ENCODE results near the gene OR10W1.

Gene OR10W1

GRCh38 chr11:58268142-58268541 is at the start of gene OR10W1:
OR10W1 (minus strand) TSS chr11:58268260; CDS start chr11:58267858, 402 bp downstream.
- DNase-seq, result no peak

GRCh38 chr11:58316142-58316541 is 48.1 kb upstream of the OR10W1 start:
- DNase-seq, result no peak

GRCh38 chr11:58301576-58301975 is 33.5 kb upstream of the OR10W1 start:
- no peak for DNase-seq

- DNase-seq, result no peak
Observed at GRCh38 chr11:58292017-58292416, 24.0 kb upstream of the OR10W1 start.

- no peak for DNase-seq
Observed at GRCh38 chr11:58289266-58289665, 21.2 kb upstream of the OR10W1 start.

- no peak for DNase-seq
Observed at GRCh38 chr11:58286249-58286648, 18.2 kb upstream of the OR10W1 start.

- DNase-seq, result no peak
Observed at GRCh38 chr11:58285483-58286040, 17.5 kb upstream of the OR10W1 start.

GRCh38 chr11:58276151-58276550 is 8.1 kb upstream of the OR10W1 start:
- DNase-seq, result no peak

GRCh38 chr11:58275002-58275401 is 6.9 kb upstream of the OR10W1 start:
- DNase-seq, result no peak

GRCh38 chr11:58259983-58260382 is 8.1 kb downstream of the OR10W1 start:
- DNase-seq, result no peak

GRCh38 chr11:58254936-58255335 is 13.1 kb downstream of the OR10W1 start:
- DNase-seq, result no peak

GRCh38 chr11:58243954-58244353 is 24.1 kb downstream of the OR10W1 start:
- no peak for DNase-seq

- no peak for DNase-seq
Observed at GRCh38 chr11:58227956-58228615, 40.0 kb downstream of the OR10W1 start.

- DNase-seq, result no peak
Observed at GRCh38 chr11:58222721-58223120, 45.3 kb downstream of the OR10W1 start.
